HEK293 (cell line): Measurements from ENCODE around the gene CDH2.
A peak's percentile ranks its signal among the peaks of the same experiment; 100 is the strongest.

Experiments used
- CTCF ChIA-PET: fragments of 350-600 bp; formaldehyde crosslinking; extraction: SDS; loops from one replicate; lab custom pipeline; 2021; ENCODE audit warnings: antibody characterized with exemption; lab: Yijun Ruan, JAX
- POLR2A ChIA-PET: fragments of 300-600 bp; formaldehyde crosslinking; extraction: SDS; loops from one replicate; lab custom pipeline; 2020; ENCODE audit warnings: antibody characterized with exemption, inconsistent platforms; lab: Yijun Ruan, JAX
- H3K27ac ChIP-seq: fragments of 200-500 bp; sonication (Bioruptor generic); 2 replicates; pipeline ENCODE4 v1.5.1; 2014; ENCODE audit warnings: low read depth, low read length, control low read depth, inconsistent platforms; ENCODE audit errors: extremely low read depth
- H3K36me3 ChIP-seq, 2 experiments: fragments of 200-500 bp in 1 of 2; sonication (Bioruptor generic) in 1 of 2; 1 replicate in 1 of 2; 2 replicates in 1 of 2; pipeline ENCODE4 v1.5.1; 2014 to 2017; ENCODE audit warnings: inconsistent platforms in 2 of 2, low read length in 2 of 2; ENCODE audit not compliant: control insufficient read depth in 2 of 2, insufficient read depth in 1 of 2
- H3K4me1 ChIP-seq: fragments of 200-500 bp; sonication (Bioruptor generic); 2 replicates; pipeline ENCODE4 v1.5.1; 2014; ENCODE audit warnings: mild to moderate bottlenecking, low read length, inconsistent platforms; ENCODE audit not compliant: control insufficient read depth, insufficient read depth
- H3K4me3 ChIP-seq: 2 replicates; pipeline ENCODE4 v1.5.1; 2011; ENCODE audit warnings: low read depth, mild to moderate bottlenecking, control low read depth, low read length, moderate library complexity
- H3K9me3 ChIP-seq: fragments of 200-500 bp; sonication (Bioruptor generic); 2 replicates; pipeline ENCODE4 v1.5.1; 2014; ENCODE audit warnings: low read depth, low read length, inconsistent platforms; ENCODE audit not compliant: control insufficient read depth, insufficient read depth
- ATF2 ChIP-seq: fragments of 450-650 bp; formaldehyde crosslinking; IDR thresholded peaks from 2 replicates; pipeline ENCODE4 v1.5.1; 2016; ENCODE audit warnings: missing biosample characterization, missing genetic modification characterization, low read depth
- KLF1 ChIP-seq: fragments of 450-650 bp; formaldehyde crosslinking; IDR thresholded peaks from 2 replicates; pipeline ENCODE4 v1.5.1; 2016; ENCODE audit warnings: missing biosample characterization, missing genetic modification characterization
- KLF7 ChIP-seq: fragments of 450-650 bp; formaldehyde crosslinking; IDR thresholded peaks from 2 replicates; pipeline ENCODE4 v1.5.1; 2016; ENCODE audit warnings: missing biosample characterization, missing genetic modification characterization, borderline replicate concordance
- SETDB1 ChIP-seq: IDR thresholded peaks from one replicate; pipeline ENCODE4 v1.6.1; 2017; ENCODE audit warnings: mild to moderate bottlenecking, low read length, moderate library complexity, mixed read lengths; ENCODE audit not compliant: insufficient read length
- TRIM28 ChIP-seq: IDR thresholded peaks from 2 replicates; pipeline ENCODE4 v1.6.1; 2011; ENCODE audit warnings: low read length, control low read depth, borderline replicate concordance
- ZBTB11 ChIP-seq: fragments of 450-650 bp; formaldehyde crosslinking; conservative IDR thresholded peaks from 2 replicates; pipeline ENCODE4 v1.5.1; 2016; ENCODE audit warnings: low read depth, missing biosample characterization, missing genetic modification characterization
- ZNF132 ChIP-seq: fragments of 450-650 bp; formaldehyde crosslinking; IDR thresholded peaks from 2 replicates; pipeline ENCODE4 v1.5.1; 2017; ENCODE audit warnings: missing biosample characterization, missing genetic modification characterization, borderline replicate concordance
- ZNF133 ChIP-seq: fragments of 450-650 bp; formaldehyde crosslinking; IDR thresholded peaks from 2 replicates; pipeline ENCODE4 v1.5.1; 2016; ENCODE audit warnings: missing biosample characterization, missing genetic modification characterization
- ZNF146 ChIP-seq: fragments of 450-650 bp; formaldehyde crosslinking; IDR thresholded peaks from 2 replicates; pipeline ENCODE4 v1.5.1; 2016; ENCODE audit warnings: missing biosample characterization, missing genetic modification characterization
- ZNF157 ChIP-seq: fragments of 450-650 bp; formaldehyde crosslinking; IDR thresholded peaks from 2 replicates; pipeline ENCODE4 v1.5.1; 2016; ENCODE audit warnings: missing biosample characterization, missing genetic modification characterization
- ZNF292 ChIP-seq: fragments of 450-650 bp; formaldehyde crosslinking; IDR thresholded peaks from 2 replicates; pipeline ENCODE4 v1.5.1; 2016; ENCODE audit warnings: low read depth, missing biosample characterization, missing genetic modification characterization, borderline replicate concordance
- ZNF350 ChIP-seq: fragments of 450-650 bp; formaldehyde crosslinking; IDR thresholded peaks from 2 replicates; pipeline ENCODE4 v1.5.0; 2017; ENCODE audit warnings: missing biosample characterization, mild to moderate bottlenecking, missing genetic modification characterization
- ZNF37A ChIP-seq: fragments of 450-650 bp; IDR thresholded peaks from 2 replicates; pipeline ENCODE4 v1.5.1; 2018; ENCODE audit warnings: missing biosample characterization, missing genetic modification characterization
- ZNF391 ChIP-seq: fragments of 450-650 bp; formaldehyde crosslinking; IDR thresholded peaks from 2 replicates; pipeline ENCODE4 v1.5.1; 2016; ENCODE audit warnings: low read depth, missing biosample characterization, missing genetic modification characterization, borderline replicate concordance
- ZNF398 ChIP-seq: fragments of 450-650 bp; formaldehyde crosslinking; IDR thresholded peaks from 2 replicates; pipeline ENCODE4 v1.5.1; 2017; ENCODE audit warnings: missing biosample characterization, missing genetic modification characterization
- ZNF423 ChIP-seq: fragments of 450-650 bp; formaldehyde crosslinking; IDR thresholded peaks from 2 replicates; pipeline ENCODE4 v1.5.1; 2016; ENCODE audit warnings: missing biosample characterization, missing genetic modification characterization
- ZNF488 ChIP-seq: fragments of 450-650 bp; formaldehyde crosslinking; IDR thresholded peaks from 2 replicates; pipeline ENCODE4 v1.5.1; 2016; ENCODE audit warnings: missing biosample characterization, missing genetic modification characterization
- ZNF501 ChIP-seq: fragments of 450-650 bp; formaldehyde crosslinking; IDR thresholded peaks from 2 replicates; pipeline ENCODE4 v1.5.1; 2016; ENCODE audit warnings: missing biosample characterization, missing genetic modification characterization
- ZNF548 ChIP-seq: fragments of 450-650 bp; formaldehyde crosslinking; IDR thresholded peaks from 2 replicates; pipeline ENCODE4 v1.5.1; 2016; ENCODE audit warnings: missing biosample characterization, missing genetic modification characterization
- ZNF549 ChIP-seq: fragments of 450-650 bp; IDR thresholded peaks from 2 replicates; pipeline ENCODE4 v1.5.1; 2018; ENCODE audit warnings: missing biosample characterization, missing genetic modification characterization, mild to moderate bottlenecking, inconsistent platforms, moderate library complexity
- ZNF580 ChIP-seq: fragments of 450-650 bp; formaldehyde crosslinking; IDR thresholded peaks from 2 replicates; pipeline ENCODE4 v1.5.1; 2016; ENCODE audit warnings: missing biosample characterization, missing genetic modification characterization
- ZNF677 ChIP-seq: fragments of 450-650 bp; IDR thresholded peaks from 2 replicates; pipeline ENCODE4 v1.5.0; 2018; ENCODE audit warnings: missing biosample characterization, mild to moderate bottlenecking, missing genetic modification characterization, moderate library complexity
- ZNF704 ChIP-seq: fragments of 450-650 bp; formaldehyde crosslinking; IDR thresholded peaks from 2 replicates; pipeline ENCODE4 v1.5.1; 2016; ENCODE audit warnings: missing biosample characterization, missing genetic modification characterization
- ZNF791 ChIP-seq: fragments of 450-650 bp; formaldehyde crosslinking; IDR thresholded peaks from 2 replicates; pipeline ENCODE4 v1.5.1; 2016; ENCODE audit warnings: missing biosample characterization, missing genetic modification characterization
- ZSCAN30 ChIP-seq: fragments of 450-650 bp; IDR thresholded peaks from 2 replicates; pipeline ENCODE4 v1.5.1; 2018; ENCODE audit warnings: missing biosample characterization, mild to moderate bottlenecking, missing genetic modification characterization, moderate library complexity

Gene CDH2

GRCh38 chr18:28071199-28071598 is 105.7 kb downstream of the CDH2 start:
- TF ChIP-seq ATF2 (tag by site-specific recombination) (no peak), KLF1 (no peak), ZNF548 (tag by site-specific recombination) (no peak), ZNF391 (tag by site-specific recombination) (no peak), ZNF292 (tag by site-specific recombination) (no peak), ZNF704 (no peak), ZBTB11 (tag by site-specific recombination) (no peak), ZNF501 (tag by site-specific recombination) (no peak), ZNF133 (tag by site-specific recombination) (no peak)
- CTCF ChIA-PET: interaction anchor here (0.6 to 0.7 kb wide), 2 partner anchors 32 to 467 kb away, joined by 3 read pairs; no protein-coding TSS in a partner anchor
- no peak overlapping the region for H3K27ac ChIP-seq
- POLR2A ChIA-PET: no interaction called here
- no peak overlapping the region for H3K4me3 ChIP-seq
- H3K4me1 ChIP-seq: peaks cover 3% of the 10 kb centered on the region; the same call in 1 of the 2 replicates
- no peaks in the 10 kb centered on the region for H3K9me3 ChIP-seq
- H3K36me3 ChIP-seq: no peaks in the 10 kb centered on the region

- CTCF ChIA-PET: interaction anchor here (0.6 to 1.2 kb wide), 3 partner anchors 8 to 92 kb away, joined by 3 read pairs; no protein-coding TSS in a partner anchor
- POLR2A ChIA-PET: no interaction called here
Observed at GRCh38 chr18:28068207-28068606, 108.7 kb downstream of the CDH2 start.

GRCh38 chr18:28067346-28067745 is 109.6 kb downstream of the CDH2 start:
- no peaks in the 10 kb centered on the region for H3K9me3 ChIP-seq
- no peak overlapping the region for H3K27ac ChIP-seq
- H3K36me3 ChIP-seq: no peaks in the 10 kb centered on the region
- POLR2A ChIA-PET: no interaction called here
- no peak overlapping the region for H3K4me3 ChIP-seq
- CTCF ChIA-PET: interaction anchor here (1.0 to 1.2 kb wide), 2 partner anchors 9 to 23 kb away, joined by 3 read pairs; no protein-coding TSS in a partner anchor
- peaks cover 24% of the 10 kb centered on the region for H3K4me1 ChIP-seq
- TF ChIP-seq ZNF423 (tag by site-specific recombination) (no peak), ZNF580 (tag by site-specific recombination) (peak; percentile 88), ZNF488 (no peak), ZNF146 (peak; percentile 74; the same call in 1 of the 2 replicates), ZNF398 (tag by site-specific recombination) (no peak), ZSCAN30 (no peak), ZNF791 (no peak), SETDB1 (no peak), ZNF350 (tag by site-specific recombination) (no peak), KLF1 (no peak), ZNF677 (tag by site-specific recombination) (no peak), ZNF37A (tag by site-specific recombination) (no peak), ZNF132 (tag by site-specific recombination) (no peak)

More at GRCh38 chr18:28068207-28068606, 108.7 kb downstream of the CDH2 start:
- H3K4me3 ChIP-seq: no peak overlapping the region
- no peaks in the 10 kb centered on the region for H3K36me3 ChIP-seq
- H3K27ac ChIP-seq: no peak overlapping the region
- peaks cover 21% of the 10 kb centered on the region for H3K4me1 ChIP-seq
- H3K9me3 ChIP-seq: no peaks in the 10 kb centered on the region
- TF ChIP-seq ZNF157 (tag by site-specific recombination) (no peak), TRIM28 (no peak), KLF7 (no peak), ZNF549 (tag by site-specific recombination) (no peak)
